Renal cortical epithelial cell (primary cell): ENCODE data around the gene OR2V2. TPM values are rescaled to one million over a fixed set of nuclear protein-coding genes. Genes with fewer than 3 reads are reported as not detected.

Source experiments
- DNase-seq: peaks from one replicate; pipeline ENCODE4 v3.0.0-alpha.2; 2011; ENCODE audit warnings: low read depth
- total RNA-seq: library from RNA; depleted of rRNA; stranded (reverse); fragments of >200 nt; gene quantifications from 2 replicates; pipeline ENCODE4 v1.2.3, GENCODE V29; 2014

OR2V2 gene
- total RNA-seq, 1 donor from 2014 or later = not detected

DNA sequence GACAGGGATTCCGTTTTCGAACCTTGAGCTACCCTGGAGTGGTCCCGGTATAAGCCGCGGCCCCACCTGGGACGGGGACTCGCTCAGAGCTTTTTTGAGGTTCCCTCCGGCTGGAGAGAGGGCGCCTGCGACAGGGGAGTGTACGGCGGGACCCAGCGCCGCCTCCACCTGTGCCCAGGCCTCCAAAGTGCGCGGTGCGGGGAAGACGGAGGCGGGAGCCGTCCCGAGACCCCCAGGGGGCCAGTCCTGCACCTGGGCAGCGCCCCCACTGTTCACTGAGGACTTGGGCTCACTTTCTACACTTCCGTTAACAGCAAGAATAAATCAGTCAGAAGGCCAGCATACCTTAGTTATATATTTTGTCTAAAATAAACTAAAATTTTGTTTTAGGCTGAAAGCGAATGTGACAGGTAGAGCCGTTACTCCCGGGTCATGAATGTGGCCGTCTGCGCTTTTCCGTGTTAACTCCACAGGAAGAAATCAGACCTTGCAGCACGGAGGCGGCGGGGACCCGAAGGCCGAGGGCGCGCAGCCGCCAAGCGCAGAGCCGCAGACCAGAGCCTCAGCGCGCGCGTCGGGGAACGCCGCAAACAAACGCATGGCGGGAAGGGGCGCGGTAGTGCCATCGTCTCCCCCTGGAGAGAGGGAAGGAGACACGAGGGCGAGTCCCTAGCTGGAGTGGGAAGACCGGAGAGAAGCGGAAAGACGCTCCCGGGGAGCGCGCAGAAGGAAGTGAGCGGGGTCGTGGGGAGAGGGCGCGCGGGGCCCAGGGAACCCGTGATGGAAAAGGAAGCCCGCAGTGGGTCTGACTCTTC lies 43.5 kb downstream of the OR2V2 start:
- DNase-seq = no peak

DNA sequence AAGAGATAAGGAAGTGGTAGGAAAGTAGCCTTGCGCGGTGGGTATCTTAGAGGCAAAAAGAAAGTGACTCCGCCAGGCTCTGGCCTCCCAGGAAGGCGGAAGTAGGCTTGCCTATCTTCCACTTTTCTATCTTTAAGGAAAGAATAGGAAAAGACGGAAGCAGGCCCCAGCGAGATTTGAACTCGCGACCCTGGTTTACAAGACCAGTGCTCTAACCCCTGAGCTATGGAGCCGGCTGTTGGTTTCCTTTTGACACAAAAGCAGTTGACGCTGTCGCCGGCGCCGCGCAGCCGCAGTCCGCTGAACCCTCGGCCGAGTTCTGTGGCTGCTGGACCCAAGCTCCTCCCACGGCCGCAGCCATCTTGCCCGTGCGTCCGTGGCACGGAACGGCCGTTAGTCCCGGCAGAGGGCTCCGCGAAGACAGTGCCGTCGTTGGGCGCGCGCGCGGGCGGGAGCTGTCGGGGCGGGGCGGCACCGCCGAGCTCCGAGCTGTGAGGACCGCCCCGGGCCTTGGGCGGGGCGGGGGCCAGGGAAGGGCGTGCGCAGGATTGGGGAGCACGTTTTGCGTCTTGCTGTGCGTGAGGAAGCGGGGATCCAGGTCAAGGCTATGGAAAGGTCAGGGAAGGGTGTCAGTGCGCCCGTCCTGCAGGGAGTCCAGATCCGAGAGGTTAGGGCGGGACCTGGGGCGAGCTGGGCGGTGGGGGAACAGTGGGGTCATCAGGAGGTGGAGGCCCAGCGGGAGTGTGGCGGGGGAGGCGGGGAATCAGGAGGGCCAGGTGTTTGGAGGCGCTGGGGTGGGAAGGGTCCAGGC lies 44.3 kb downstream of the OR2V2 start:
- peak; percentile 80 for DNase-seq

DNA sequence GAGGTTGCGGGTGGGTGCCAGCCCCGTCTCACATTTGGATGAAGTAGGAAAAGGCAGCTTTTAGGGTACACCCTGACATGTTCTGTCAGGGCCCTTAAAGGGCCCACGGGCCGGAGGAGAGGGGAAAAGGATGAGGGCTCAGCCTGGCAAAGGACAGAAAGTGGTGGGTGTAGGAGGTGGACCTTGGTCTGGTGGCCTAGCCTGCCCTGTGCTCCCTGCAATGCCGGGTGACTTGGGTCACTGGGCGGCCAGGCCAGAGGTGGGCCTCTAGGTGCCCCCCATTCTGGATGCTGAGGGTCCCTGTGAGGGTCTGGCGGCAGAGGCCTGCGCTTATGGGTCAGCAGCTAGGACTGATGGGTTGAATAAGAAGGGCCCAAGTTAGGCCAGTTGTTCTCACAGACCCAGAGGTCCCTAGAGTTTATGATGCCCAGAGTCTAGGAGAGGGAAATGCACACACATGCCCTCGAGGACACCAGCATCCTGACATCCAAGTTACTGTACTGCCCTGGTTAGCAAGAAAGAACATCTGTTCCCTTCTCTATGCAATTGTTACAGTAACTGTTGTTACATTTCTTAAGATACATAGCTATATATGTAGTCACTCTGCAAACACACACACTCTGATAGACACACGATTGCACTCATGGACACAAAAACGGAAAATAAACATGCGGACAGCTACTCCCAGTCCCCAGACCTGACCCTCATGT lies 45.1 kb downstream of the OR2V2 start:
- DNase-seq = no peak

DNA sequence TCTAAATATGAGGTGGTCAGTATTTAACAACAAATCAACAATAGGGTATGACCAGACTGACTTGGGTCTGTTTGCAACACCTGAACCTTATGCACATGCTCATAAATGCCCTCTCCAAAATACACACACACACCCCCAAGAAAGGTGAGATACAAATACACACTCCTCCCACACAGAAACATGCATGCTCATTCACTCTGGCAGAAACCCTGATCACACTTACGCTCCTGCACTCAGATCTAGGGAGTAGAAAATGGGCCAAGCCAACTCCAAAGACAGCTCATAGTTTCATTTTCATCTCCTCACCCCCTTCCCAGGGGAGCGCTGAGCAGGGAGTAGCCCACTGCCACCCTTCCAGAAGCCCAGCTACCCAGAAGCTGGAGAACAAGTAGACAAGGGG lies 46.3 kb downstream of the OR2V2 start:
- no peak for DNase-seq

DNA sequence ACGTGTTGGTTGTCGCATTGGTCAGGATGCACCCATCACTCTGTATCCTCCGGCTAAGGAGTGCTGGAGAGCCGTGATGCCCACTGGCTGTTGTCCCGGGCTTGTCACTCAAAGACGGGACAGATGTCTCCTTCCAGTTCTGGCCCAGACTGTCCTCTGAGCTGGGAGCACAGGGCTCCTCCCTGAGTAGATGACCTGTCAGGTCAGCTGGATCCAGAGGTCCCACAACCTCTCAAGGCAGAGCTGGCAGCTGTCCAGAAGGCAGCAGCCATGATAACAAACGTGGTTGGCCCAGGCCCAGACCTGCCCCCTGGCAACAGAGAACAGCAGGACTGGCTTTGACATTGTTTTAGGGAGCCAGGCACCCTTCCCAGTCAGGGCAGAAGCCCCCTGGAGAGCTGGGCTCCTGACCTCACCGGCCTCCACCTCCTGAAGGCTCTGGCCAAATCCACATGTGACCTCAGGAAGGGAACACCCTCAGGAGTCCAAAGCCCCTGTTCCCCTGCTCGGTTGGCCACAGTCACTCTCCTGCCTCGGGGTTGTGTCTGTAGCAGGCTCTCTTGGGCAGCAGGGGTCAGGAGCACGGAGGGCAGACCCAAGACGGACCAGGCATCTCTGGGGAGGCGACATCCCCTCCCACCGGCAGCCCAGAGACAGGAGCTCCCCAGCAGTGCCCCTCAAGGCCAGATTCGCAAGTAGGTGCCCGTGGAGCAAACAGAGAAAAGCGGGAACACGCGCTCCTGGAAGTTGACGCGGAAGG lies 47.3 kb downstream of the OR2V2 start:
- DNase-seq = no peak

DNA sequence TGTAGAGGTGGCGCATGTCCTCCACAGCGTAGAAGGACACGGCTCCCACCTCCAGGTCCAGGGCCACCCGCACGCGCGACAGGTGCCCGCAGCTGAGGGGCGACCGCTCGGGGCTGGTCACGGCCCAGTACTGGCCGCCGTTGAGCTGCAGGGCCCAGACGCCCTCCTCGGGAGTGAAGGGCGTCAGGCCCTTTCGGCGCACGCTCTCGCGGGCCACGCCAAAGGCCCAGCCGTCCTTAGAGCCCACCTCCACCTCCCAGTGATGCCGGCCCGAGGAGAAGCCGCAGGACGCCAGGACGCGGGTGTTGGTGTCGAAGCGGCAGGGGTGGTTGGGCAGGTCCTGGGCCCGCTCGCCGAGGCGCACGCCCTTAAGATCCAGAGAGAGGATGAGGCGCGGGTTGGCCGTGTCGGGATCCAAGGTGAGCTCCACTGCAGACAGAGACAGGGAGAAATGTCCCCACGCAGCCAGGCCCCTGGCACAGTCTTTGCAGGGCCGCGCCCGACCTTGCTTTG lies 47.9 kb downstream of the OR2V2 start:
- DNase-seq = no peak

DNA sequence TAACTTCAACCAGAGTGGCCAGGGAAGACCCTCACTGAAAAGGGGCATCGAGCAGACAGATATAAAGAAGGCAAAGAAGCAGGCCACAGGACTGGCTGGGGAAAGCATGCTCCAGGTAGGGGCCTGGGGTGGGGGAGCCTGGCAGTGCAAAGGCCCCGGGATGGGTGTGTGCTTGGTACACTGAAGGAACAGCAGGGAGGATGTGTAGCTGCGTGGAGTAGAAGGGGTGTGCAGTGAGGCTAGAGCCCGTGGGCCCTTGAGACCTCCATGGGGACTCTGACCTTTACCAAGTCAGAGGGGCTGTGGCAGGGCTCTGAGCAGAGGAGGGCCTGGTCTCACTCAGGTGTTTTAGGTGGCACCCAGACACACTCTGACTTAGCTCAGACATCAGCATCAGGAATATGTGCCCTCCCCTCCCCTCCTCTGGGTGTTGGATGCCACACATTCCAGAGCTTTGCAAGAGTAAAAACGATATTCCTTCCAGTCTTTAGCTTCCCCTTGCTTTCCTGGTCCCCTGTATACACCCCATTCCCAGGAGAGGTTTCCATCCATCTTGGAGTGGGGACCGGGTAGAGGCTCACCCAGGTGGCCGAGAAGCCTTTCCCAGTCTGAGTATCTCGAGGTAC lies 50.1 kb downstream of the OR2V2 start:
- DNase-seq = no peak

DNA sequence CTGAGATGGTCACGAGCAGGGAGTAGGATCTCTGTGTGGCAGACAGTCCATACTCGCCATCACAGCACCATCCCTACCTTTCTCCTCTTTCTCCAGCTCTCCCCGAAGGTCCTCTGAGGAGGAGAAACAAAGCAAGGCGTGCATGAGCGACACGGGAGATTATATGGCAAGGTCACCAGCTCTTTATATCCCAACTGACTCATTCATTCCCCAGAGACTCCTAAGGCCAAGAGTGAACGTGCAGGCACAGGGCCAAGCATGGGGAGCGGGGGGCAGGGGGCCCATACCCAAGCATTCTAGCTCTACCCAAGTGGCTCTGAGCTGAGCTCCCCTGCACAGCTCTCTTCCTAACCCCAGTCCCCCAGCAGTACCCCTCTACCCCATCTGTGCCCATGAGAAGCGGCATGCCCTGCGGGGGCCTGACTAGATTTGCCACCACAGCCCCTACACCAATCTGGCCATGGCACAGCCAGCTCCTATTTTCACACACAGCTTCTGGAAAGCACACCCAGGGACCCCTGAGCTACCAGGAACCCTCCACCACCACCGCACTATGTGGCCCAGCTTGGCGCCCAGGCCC lies 50.8 kb downstream of the OR2V2 start:
- DNase-seq = no peak

DNA sequence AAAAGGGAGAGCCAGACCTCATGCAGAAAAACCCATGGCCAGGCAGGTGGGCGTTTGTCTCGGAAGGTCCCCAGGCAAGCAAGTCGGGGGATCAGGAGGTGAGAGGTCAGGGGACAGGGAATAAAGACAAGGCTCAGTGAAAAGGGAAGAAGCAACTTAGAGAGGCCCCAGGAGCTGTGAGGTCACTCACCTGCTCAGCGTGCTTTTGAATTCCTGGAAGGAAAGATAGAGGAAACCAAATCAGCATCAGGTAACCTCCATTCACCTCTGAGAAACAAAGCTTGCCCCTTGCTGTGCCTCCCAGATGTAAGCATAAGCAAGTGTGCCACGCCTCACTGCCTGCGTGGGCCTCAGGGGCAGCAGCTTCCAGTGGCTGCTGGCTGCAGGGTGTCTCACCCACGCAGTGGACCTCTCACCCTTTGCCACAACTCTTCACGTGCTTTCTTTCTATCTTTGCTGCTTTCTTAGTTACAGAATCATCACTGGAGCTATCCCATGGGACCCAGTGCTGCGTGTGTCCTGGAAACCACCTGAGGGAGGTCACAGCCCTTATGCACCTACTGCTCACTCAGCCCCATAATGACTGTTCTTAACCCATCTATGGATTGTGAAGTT lies 51.6 kb downstream of the OR2V2 start:
- DNase-seq = no peak

DNA sequence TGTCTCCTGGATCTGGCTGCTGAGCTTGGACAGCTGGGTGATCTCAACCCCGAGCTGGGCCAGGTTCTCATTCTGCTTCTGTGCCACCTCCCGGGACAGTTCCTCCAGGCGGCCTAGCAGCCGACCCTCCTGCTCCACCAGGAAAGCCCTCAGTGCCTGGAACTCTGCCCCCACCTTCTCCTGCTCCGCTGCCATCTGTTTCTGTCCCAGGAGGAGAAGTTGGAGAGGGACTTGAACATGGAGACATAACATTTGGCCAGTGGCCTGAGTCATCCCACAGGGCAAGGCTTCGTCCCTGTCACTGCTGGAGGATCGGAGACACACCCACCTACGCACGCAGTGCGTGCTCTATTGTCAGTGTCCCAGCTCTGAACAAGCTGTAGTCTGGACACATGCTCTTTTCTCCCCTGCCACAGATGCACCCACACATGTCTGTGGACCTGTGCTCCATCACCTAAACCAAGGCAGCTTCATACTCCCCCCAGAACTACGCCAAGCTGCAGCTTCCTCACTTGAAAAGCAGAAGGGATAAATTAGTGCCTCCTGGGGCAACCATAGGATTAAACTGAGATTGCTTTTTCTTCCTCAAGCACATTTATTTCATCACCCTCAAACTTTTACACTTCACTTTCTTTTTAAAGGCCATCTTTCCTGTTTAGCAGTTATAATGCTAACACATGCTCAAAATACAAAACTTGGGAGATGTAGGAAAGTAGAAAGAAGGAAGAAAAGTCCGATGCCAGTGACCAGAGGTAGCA lies 52.7 kb downstream of the OR2V2 start:
- no peak for DNase-seq

DNA sequence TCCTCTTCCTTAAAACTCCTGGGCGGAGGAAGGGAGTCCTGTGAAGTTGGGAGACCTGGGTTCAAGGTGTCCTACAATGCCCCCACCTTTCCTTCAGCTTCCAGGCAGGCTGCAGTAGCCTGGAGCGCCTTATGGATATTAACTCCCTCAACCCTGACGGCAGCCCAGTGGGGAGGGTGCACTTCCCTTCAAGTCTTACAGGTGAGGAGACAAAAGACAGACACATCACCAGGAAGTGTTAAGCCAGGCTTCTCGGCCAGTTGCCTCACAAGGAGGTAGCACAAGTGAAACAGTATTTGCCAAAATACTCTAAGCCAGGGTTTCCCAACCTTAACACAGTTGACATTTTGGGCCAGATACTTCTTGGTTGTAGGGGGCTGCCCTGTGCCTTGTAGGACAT lies 53.4 kb downstream of the OR2V2 start:
- no peak for DNase-seq

DNA sequence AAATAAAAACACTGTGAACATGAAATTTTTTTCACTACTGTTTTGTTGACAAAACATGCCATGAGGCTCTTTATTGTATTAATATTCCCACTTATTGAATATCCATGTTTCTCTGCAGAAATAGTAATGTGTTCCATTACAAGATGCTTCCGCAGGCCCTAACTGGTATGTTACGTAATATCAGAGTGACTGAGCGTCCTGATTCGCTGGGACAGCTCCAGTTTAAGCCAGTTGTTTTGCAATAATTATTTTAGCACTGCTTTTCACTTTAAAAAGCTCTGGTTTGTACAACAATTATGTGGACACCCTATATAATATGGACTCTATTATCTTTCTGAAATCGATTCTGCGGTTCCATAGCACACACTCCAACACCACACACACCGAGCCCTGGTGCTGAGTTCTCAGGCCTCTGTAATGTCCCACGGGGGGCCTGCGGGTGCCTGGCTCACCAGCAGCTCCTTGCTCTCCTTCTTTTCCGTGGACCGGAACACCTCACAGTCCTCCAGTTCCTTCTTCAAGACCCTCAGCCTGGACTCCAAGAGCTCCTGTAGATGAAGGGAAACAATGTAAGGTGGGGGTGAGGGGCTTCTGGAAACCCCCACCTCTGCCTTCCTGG lies 55.8 kb downstream of the OR2V2 start:
- no peak for DNase-seq

DNA sequence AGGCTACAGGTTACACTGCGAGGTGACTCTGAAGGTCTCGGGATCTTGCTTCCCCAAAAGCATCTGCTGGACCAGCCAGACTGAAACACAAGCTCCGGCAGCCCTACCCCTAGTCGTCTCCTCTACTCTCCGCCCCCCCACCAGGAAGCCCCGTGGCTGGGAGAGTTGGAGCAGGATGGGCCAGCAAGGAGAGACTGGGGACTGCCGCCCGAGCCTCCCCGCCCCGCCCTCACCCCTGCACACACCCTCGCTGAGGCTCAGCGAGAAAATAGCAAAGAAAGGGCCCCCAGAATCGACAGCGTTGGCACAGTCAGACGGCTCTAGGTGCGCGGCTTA lies 56.4 kb downstream of the OR2V2 start:
- no peak for DNase-seq

DNA sequence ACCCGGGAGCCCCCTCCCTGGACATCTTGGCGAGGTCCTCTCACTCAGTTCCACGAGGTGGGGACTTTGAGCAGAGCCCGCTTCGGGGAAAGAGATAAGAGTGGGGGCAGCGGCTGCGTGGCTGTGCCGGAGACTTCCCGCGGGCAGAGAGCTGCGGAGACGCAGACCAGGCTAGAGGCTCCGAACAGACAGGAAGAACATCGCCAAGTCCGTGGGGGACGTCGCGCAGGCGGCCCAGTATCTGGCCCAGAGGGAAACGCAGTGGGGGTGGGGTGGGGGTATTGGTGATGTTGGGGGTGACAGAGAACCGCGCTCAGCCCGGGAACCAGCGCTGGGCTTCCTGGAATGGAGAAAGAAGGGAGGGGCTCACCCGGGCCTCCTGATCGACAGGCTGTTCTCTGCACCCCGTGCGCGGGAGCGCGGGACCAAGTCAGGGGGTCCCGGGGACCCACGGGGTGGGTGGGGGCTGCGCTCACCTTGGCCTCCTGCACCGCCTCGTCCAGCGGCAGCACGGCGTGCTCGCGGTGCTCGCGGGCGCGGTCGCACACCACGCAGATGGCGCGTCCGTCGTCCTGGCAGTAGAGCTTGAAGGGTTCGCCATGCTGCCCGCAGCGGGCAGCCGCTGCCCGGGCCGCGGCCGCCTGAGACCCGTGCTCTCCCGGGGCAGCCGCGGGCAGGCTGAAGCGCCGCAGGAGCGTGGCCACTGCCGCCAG lies 56.9 kb downstream of the OR2V2 start:
- DNase-seq = no peak

DNA sequence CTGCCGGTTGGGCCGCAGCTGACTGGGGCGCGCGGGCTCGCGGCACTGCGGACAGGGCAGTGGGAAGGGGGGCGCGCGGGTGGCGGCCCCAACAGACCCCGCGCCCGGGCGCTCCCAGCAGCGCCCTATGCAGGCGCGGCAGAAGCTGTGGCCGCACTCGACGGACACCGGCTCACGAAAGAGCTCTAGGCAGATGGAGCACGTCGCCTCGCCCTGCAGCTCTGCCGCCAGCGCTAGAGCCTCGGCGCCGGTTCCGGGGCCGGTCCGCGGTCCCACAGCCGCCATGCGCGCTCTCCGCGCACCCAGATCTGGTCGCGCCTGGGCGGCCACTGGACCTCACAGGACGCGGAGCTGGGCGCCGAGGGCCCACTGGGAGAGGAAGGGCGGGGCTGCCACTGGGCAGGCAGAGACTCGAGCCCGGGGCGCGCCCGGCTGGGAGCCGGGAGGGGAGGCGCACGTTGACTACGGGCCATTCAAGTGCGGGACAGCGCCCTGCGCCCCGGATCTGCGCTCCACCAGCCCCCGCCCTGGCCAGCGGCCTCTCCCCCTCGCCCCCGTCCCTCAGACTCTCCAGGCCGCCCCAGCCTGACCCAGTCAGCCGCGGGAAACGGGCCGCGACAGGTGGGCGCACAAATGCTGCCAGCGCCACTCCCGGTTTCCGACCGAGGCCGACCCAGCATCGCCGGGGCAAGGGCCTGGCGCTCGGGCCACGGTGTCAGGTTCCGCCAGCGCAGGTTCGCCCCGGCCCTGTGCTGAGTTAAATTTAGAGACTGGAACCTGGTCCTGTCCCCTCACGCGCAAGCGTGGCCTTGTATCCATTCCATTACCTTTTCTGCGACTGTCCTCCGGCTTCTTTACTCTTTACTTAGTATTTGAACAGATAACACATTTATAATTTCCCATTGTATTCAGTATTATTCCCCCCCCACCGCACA lies 57.7 kb downstream of the OR2V2 start, which contains the start of gene TRIM7:
TSS of gene TRIM7 (minus strand) at position 371 of the 935 bp plus-strand sequence. CDS start at position 285, 86 bp downstream.
- DNase-seq = no peak

DNA sequence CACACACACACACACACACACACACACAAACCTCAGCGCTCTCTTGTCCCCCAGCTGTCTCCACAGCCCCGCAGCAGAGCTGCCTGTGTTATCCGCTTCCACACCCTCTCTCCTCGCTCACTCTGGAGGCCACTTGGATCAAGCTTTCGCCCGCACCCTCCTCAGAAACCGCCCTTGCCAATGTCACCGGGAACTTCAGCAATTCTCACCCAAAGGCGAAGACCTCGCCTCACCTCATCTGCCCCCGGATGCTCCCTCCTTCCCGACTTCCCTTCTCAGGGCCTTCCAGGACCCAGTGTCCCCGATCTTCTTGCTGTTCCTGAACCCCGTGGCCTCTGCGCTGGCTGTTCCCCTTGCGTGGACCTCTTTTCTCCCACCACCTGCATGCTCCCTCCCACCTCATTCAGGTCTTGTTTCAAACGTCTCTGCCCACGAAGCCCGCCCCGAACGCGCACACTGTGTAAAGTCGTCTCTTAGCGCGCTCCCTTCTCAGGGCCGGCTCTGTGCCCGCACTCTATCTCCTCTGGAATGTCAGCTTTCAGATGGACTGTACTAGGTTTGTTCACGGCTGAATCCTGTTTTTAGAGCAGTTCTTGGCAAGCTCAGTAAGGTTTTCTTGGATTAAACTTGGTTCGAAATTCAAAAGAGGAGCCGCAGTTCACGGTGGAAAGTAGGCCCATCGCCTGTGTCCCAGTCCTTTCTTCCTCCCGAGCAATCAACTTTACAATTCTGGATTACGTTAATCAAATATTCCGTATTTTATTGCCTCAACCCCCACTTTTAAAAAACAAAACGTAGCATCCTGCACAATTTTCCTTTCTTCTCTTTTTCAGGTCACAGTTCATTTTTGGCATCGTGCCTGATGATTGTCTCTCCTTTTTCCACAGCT lies 58.6 kb downstream of the OR2V2 start:
- DNase-seq = no peak
